GM21515 (cell line): ENCODE data around the gene WBP1L.
"Not testable (repeated sequence)": the region's sequence is repeated elsewhere in the genome, so short reads cannot be mapped to it uniquely, and the experiment has no call there.

ENCODE experiments used
- ATAC-seq: cut with Tn5 transposase; IDR thresholded peaks from one replicate; pipeline ENCODE4 v1.9.1; 2021; ENCODE audit not compliant: unreplicated experiment

The WBP1L gene

GRCh38 chr10:102743588-102744373 lies at the start of gene WBP1L:
TSS of gene WBP1L (plus strand) at chr10:102743948. CDS start at chr10:102744054, 106 bp downstream.
- ATAC-seq: peak; percentile 94

GRCh38 chr10:102695401-102695800 lies 48.3 kb upstream of the WBP1L start:
- not testable (repeated sequence) for ATAC-seq

GRCh38 chr10:102696736-102697135 lies 47.0 kb upstream of the WBP1L start:
- no peak for ATAC-seq

GRCh38 chr10:102698894-102699293 lies 44.9 kb upstream of the WBP1L start:
- no peak for ATAC-seq

- ATAC-seq: no peak
Measured at GRCh38 chr10:102701272-102701671, 42.5 kb upstream of the WBP1L start.

GRCh38 chr10:102701796-102702195 lies 42.0 kb upstream of the WBP1L start:
- ATAC-seq: no peak

- no peak for ATAC-seq
Measured at GRCh38 chr10:102702742-102703141, 41.0 kb upstream of the WBP1L start.

- no peak for ATAC-seq
Measured at GRCh38 chr10:102704915-102705314, 38.8 kb upstream of the WBP1L start.

- no peak for ATAC-seq
Measured at GRCh38 chr10:102705531-102705930, 38.2 kb upstream of the WBP1L start.

GRCh38 chr10:102710609-102711008 lies 33.1 kb upstream of the WBP1L start:
- ATAC-seq: no peak

GRCh38 chr10:102712089-102712488 lies 31.7 kb upstream of the WBP1L start:
- no peak for ATAC-seq

- no peak for ATAC-seq
Measured at GRCh38 chr10:102712843-102713538, 30.8 kb upstream of the WBP1L start.

- ATAC-seq: peak; percentile 44
Measured at GRCh38 chr10:102713539-102713813, 30.3 kb upstream of the WBP1L start.

GRCh38 chr10:102713814-102714620 lies 29.7 kb upstream of the WBP1L start, which contains the start of gene ARL3:
TSS of gene ARL3 (minus strand) at chr10:102714397. CDS start at chr10:102714275, 122 bp downstream.
- ATAC-seq: peak; percentile 71

- peak; percentile 24 for ATAC-seq
Measured at GRCh38 chr10:102714621-102715455, 28.9 kb upstream of the WBP1L start, which contains the start of gene SFXN2. TSS of gene SFXN2 (plus strand) at chr10:102714636. CDS start at chr10:102726637, 12,001 bp downstream.

- ATAC-seq: no peak
Measured at GRCh38 chr10:102715880-102716279, 27.9 kb upstream of the WBP1L start.

- ATAC-seq: not testable (repeated sequence)
Measured at GRCh38 chr10:102716900-102717565, 26.7 kb upstream of the WBP1L start.

GRCh38 chr10:102718220-102718619 lies 25.5 kb upstream of the WBP1L start:
- ATAC-seq: no peak

- no peak for ATAC-seq
Measured at GRCh38 chr10:102720337-102720736, 23.4 kb upstream of the WBP1L start.

GRCh38 chr10:102720775-102721301 lies 22.9 kb upstream of the WBP1L start:
- no peak for ATAC-seq
